Erythroblast (primary cell): Measurements from ENCODE around the gene LSM14B.

Source experiments
- GATA1 ChIP-seq: IDR thresholded peaks from 2 replicates; pipeline ENCODE4 v1.6.1; 2011; ENCODE audit warnings: low read depth, mild to moderate bottlenecking, control low read depth, low read length, moderate library complexity
- POLR2A ChIP-seq: IDR thresholded peaks from 2 replicates; pipeline ENCODE4 v1.6.1; 2011; ENCODE audit warnings: mild to moderate bottlenecking, low read length

DNA sequence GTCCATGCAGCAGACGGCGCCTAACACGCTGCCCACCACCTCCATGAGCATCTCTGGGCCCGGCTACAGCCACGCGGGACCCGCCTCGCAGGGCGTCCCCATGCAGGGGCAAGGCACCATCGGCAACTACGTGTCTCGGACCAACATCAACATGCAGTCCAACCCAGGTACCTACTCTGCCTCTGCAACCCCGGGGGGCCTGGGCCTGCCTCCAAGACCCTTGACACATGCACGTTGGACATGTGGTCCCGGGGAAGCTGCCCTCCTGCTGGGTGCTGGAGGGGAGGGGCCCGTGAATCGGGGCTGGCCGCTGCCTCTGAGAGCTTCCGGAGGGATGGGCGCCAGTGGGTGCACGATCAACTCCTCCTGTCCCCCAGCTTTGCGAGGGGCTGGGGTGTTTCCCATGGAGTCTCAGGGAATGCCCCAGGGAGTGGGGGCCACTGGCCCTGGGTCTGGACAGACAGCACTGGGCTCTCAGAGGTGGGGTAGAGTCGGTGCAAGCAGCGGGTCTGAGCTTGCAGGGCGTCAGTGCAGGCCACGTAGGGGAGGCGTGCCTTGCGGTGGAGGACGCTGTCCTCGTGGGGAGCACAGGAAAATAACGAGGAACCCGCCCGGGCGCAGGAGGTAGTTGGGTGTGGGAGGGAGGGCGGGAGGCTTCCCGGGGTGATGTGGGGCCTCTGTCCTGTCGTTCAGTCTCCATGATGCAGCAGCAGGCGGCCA is 40.6 kb downstream of the LSM14B start:
- no peak for TF ChIP-seq POLR2A
- no peak for TF ChIP-seq GATA1
